ENCODE measurements around the gene SUGCT.

DNA sequence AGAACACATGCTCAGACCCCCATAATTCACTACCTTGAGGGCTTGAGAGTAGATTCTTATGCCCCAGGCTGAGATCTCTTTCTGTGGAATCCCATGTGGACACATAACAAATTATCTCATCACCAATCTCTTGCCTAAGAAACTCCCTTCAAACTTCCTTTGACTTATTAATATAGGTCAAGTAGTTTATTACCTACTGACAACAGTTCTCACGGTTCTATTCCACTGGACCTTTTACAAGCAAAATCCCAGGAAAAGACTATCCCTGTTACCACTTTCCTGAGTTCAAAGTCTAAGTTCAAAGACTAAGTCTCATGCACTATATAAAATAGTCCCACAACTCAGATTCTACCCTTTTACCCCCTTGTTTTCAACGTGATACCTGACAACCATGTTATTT lies 754.7 kb downstream of the SUGCT start:
- TF ChIP-seq POLR2A (IDR thresholded peaks at IDR 0.05; ENCODE audit: low read depth, low read length) (no peak), POLR2AphosphoS5 (IDR thresholded peaks at IDR 0.05; ENCODE audit: low read depth, low read length) (no peak), TAF1 (IDR thresholded peaks at IDR 0.05; ENCODE audit: low read depth, low read length) (no peak), POU2F2 (IDR thresholded peaks at IDR 0.05; ENCODE audit: low read depth, low read length) (no peak), PAX5 (IDR thresholded peaks at IDR 0.05; ENCODE audit: insufficient read depth, low read length, severe bottlenecking) (no peak), SPI1 (IDR thresholded peaks at IDR 0.05; ENCODE audit: low read depth, low read length) (no peak)
